ENCODE data around the gene CFAP46.

Gene CFAP46

DNA sequence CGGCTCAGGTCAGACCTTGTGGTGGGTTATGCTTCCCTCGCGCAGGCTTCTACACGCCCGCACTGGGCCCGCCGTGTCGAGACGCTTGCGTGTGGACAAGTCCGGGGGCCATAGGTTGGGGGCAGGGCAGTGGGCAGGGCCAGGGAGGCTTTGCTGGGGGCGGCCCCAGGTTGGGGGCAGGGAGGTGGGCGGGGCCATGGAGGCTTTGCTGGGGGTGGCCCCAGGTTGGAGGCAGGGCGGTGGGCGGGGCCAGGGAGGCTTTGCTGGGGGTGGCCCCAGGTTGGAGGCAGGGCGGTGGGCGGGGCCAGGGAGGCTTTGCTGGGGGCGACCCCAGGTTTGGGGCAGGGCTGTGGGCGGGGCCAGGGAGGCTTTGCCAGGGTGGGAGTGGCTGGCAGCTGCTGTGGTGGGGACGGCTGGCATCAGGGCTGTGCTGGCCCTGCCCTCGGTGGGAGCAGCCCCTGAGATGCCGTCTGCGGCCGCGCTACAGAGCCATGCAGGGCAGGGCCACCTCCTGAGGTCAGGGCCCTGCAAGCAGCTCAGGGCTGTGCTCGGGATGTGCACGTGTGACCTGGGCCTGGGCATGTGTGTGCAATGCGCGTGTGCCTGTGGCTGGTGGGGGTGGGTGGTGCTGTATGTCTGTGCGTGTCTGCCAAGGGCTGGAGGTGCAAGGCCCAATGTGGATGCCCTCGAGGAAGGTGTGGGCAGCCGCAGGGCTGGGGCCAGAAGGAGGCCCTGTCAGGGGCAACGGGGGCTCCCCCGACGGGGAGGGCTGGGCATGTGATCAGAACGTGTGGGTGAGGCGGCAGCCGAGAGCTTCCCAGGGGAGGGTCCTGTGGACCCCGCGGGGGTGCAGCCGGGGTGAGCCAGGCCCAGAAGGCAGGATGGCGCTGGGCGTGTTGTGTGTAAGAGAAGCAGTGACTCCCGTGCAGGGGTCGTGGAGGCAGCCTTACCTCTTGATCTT lies 84.0 kb downstream of the CFAP46 start:
- H3K4me3 ChIP-seq: no peak overlapping the region
- H3K27ac ChIP-seq: no peak overlapping the region
- no peak for TF ChIP-seq CTCF (IDR thresholded peaks at IDR 0.05)
- H3K9me3 ChIP-seq: peaks cover 0 to 12% (median 0%) of the 10 kb centered on the region in 3 donors
- DNase-seq: peak; percentile 16 to 58
- H3K36me3 ChIP-seq: no peaks in the 10 kb centered on the region
- intact Hi-C loops (cut with DNase I; ENCODE audit: low total_unique reads): no loop called here
- H3K27me3 ChIP-seq: peaks cover 0 to 40% of the 10 kb centered on the region in 2 donors
- H3K4me1 ChIP-seq: no peaks in the 10 kb centered on the region

- Histone ChIP-seq H3K9me3 (peaks cover 0 to 12% (median 0%) of the 10 kb centered on the region in 3 donors), H3K27me3 (peaks cover 0 to 26% of the 10 kb centered on the region in 2 donors), H3K36me3 (no peaks in the 10 kb centered on the region), H3K27ac (no peak overlapping the region), H3K4me1 (no peaks in the 10 kb centered on the region), H3K4me3 (no peak overlapping the region)
- intact Hi-C loops (cut with DNase I; ENCODE audit: low total_unique reads): no loop called here
- no peak for TF ChIP-seq CTCF (IDR thresholded peaks at IDR 0.05)
- peak in 1 of 2 donors; percentile 48 for DNase-seq
Measured at GRCh38 chr10:132856869-132857524, 85.4 kb downstream of the CFAP46 start.

DNA sequence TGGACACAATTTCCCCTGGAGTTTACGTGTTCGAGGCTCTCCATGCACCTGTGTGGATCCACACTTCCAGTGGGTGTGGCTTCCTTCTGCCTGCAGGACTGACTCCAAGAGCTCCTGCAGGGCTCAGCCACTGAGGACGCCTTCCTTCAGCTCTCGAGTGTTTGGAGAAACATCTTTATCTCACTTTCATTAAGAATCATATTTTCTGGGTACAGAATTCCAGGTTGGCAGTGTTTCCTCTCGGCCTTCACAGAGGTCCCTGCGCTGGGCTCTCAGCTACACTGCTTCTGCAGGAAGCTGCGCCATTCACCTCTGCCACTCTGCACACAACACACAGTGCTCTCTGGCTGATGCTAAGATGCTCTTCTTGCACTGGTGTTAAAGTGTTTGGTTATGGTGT lies 86.5 kb downstream of the CFAP46 start:
- H3K4me1 ChIP-seq: no peaks in the 10 kb centered on the region
- H3K4me3 ChIP-seq: no peak overlapping the region
- DNase-seq: peak in 1 of 2 donors; percentile 13
- no peak for TF ChIP-seq CTCF (IDR thresholded peaks at IDR 0.05)
- no peak overlapping the region for H3K27ac ChIP-seq
- H3K9me3 ChIP-seq: peaks cover 0 to 12% (median 0%) of the 10 kb centered on the region in 3 donors
- intact Hi-C loops (cut with DNase I; ENCODE audit: low total_unique reads): no loop called here
- peaks cover 0 to 16% of the 10 kb centered on the region in 2 donors for H3K27me3 ChIP-seq
- H3K36me3 ChIP-seq: no peaks in the 10 kb centered on the region

GRCh38 chr10:132851451-132851850 lies 90.9 kb downstream of the CFAP46 start:
- H3K9me3 ChIP-seq: peaks cover 0 to under 1% (median 0%) of the 10 kb centered on the region in 3 donors
- DNase-seq: peak in 1 of 2 donors; percentile 53
- no peak for TF ChIP-seq CTCF (IDR thresholded peaks at IDR 0.05)
- H3K27ac ChIP-seq: no peak overlapping the region
- no peaks in the 10 kb centered on the region for H3K36me3 ChIP-seq
- H3K27me3 ChIP-seq: peaks cover 0 to 37% of the 10 kb centered on the region in 2 donors
- H3K4me3 ChIP-seq: no peak overlapping the region
- peaks cover 0 to 4% (median 2%) of the 10 kb centered on the region in 4 donors for H3K4me1 ChIP-seq
- intact Hi-C loops (cut with DNase I; ENCODE audit: low total_unique reads): no loop called here

DNA sequence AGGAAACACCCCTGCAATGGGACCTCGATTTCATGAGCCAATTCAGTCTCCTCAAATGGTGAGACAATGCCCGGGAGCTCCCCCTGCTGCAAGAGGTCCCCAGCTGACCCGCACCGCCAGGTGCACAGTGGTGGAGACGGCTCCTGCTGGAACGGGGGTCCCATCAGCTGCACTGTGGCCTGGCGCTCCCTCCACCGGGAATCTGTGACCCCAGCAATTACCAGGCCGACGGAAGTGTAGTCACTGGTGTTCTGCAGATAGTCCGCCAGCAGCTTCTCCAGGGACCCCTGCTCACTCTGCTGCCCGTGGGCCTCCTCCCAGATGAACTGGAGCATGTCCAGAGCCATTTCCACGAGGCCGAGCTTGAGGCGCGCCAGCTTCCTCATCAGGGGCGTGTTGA lies 91.5 kb downstream of the CFAP46 start:
- H3K9me3 ChIP-seq: no peaks in the 10 kb centered on the region
- H3K27me3 ChIP-seq: peaks cover 0 to 41% of the 10 kb centered on the region in 2 donors
- no peak for TF ChIP-seq CTCF (IDR thresholded peaks at IDR 0.05)
- intact Hi-C loops (cut with DNase I; ENCODE audit: low total_unique reads): no loop called here
- DNase-seq: peak in 1 of 2 donors; percentile 48
- peaks cover 0 to 4% (median 2%) of the 10 kb centered on the region in 4 donors for H3K4me1 ChIP-seq
- no peaks in the 10 kb centered on the region for H3K36me3 ChIP-seq
- H3K27ac ChIP-seq: no peak overlapping the region
- no peak overlapping the region for H3K4me3 ChIP-seq

Data from tibial artery (tissue), 4 donors.